Glutamatergic neuron (in vitro differentiated cells): ENCODE measurements around the gene PSMB2. TPM values are rescaled to one million over a fixed set of nuclear protein-coding genes. Genes with fewer than 3 reads are reported as not detected.

Experiments used
- DNase-seq: peaks from one replicate; pipeline ENCODE4 v3.0.0; 2022
- H3K27ac Mint-ChIP-seq: one replicate; pipeline ENCODE4 v1.8.0; 2020; ENCODE audit warnings: mild to moderate bottlenecking, mixed read lengths, inconsistent platforms; ENCODE audit not compliant: unreplicated experiment
- H3K27me3 Mint-ChIP-seq: one replicate; pipeline ENCODE4 v1.8.0; 2020; ENCODE audit warnings: mild to moderate bottlenecking, moderate library complexity, mixed read lengths, inconsistent platforms; ENCODE audit not compliant: unreplicated experiment
- H3K36me3 Mint-ChIP-seq: one replicate; pipeline ENCODE4 v1.8.0; 2020; ENCODE audit warnings: mild to moderate bottlenecking, mixed read lengths, inconsistent platforms; ENCODE audit not compliant: unreplicated experiment
- H3K4me1 Mint-ChIP-seq: one replicate; pipeline ENCODE4 v1.8.0; 2020; ENCODE audit warnings: mild to moderate bottlenecking, low read depth, mixed read lengths, inconsistent platforms; ENCODE audit not compliant: unreplicated experiment
- H3K4me3 Mint-ChIP-seq: one replicate; pipeline ENCODE4 v1.8.0; 2020; ENCODE audit warnings: mild to moderate bottlenecking, mixed read lengths, inconsistent platforms; ENCODE audit not compliant: unreplicated experiment
- H3K9me3 Mint-ChIP-seq: one replicate; pipeline ENCODE4 v1.8.0; 2020; ENCODE audit warnings: mild to moderate bottlenecking, moderate library complexity, mixed read lengths, inconsistent platforms; ENCODE audit not compliant: unreplicated experiment
- total RNA-seq: library from RNA; stranded (reverse); fragmentation: NEBNext Ultra II Directional; extraction: Animal tissue kit (Norgen Biotek cat#: 25700); gene quantifications from one replicate; pipeline ENCODE4 v1.2.1, GENCODE V29; 2021; ENCODE audit not compliant: unreplicated experiment
- TF ChIP-seq, protein P1 (sequence below): fragments of 200-600 bp; sonication (generic); IDR thresholded peaks from one replicate; pipeline ENCODE4 v1.5.0; 2021; ENCODE audit not compliant: partially characterized antibody, unreplicated experiment

PSMB2 gene
- total RNA-seq, 1 donor from 2014 or later = 85.8 TPM

DNA sequence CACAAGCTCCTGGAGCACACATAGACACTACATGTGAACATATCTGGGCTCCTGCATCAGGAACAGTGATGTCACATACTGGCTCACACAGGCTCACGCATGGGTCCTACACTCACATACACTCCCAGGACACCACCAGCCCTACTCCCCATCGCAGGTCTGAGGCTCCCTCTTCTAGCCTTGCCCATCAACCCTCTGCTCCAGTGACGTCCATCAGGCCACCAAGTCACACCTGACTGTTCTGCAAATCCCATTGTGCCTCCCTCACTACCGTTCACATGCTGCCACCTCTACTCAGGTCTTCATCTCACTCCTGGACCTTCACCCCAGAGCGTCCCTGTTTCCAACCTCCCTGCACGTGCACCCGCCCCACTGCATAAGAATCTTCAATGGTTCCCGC is 50.1 kb downstream of the PSMB2 start:
- H3K9me3 Mint-ChIP-seq = peaks cover 3% of the 10 kb centered on the region
- peaks cover 8% of the 10 kb centered on the region for H3K27me3 Mint-ChIP-seq
- H3K27ac Mint-ChIP-seq = no peak overlapping the region
- DNase-seq = no peak
- H3K36me3 Mint-ChIP-seq = no peaks in the 10 kb centered on the region
- H3K4me3 Mint-ChIP-seq = no peak overlapping the region
- peaks cover 2% of the 10 kb centered on the region for H3K4me1 Mint-ChIP-seq
- TF ChIP-seq, protein P1, sequence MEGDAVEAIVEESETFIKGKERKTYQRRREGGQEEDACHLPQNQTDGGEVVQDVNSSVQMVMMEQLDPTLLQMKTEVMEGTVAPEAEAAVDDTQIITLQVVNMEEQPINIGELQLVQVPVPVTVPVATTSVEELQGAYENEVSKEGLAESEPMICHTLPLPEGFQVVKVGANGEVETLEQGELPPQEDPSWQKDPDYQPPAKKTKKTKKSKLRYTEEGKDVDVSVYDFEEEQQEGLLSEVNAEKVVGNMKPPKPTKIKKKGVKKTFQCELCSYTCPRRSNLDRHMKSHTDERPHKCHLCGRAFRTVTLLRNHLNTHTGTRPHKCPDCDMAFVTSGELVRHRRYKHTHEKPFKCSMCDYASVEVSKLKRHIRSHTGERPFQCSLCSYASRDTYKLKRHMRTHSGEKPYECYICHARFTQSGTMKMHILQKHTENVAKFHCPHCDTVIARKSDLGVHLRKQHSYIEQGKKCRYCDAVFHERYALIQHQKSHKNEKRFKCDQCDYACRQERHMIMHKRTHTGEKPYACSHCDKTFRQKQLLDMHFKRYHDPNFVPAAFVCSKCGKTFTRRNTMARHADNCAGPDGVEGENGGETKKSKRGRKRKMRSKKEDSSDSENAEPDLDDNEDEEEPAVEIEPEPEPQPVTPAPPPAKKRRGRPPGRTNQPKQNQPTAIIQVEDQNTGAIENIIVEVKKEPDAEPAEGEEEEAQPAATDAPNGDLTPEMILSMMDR = no peak

DNA sequence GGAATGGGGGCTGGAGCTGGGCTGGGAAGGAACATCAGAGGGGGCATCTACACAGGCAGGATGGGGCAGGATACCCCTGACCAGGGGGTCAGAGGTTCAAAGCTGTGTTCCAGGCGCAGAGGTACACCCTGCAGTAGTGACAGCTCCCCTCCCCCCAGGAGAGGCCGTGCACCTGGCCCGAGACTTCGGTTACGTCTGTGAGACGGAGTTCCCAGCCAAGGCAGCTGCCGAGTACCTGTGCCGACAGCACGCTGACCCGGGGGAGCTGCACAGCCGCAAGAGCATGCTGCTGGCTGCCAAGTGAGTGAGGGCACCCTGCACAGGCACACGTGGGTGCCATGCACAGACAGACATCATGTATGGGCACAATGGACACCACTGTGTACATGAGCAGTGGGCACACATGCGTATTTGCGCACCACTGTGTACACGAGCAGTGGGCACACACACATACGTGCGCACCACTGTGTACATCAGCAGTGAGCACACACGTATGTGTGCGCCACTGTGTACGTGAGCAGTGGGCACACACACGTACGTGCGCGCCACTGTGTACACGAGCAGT is 50.8 kb downstream of the PSMB2 start:
- H3K4me1 Mint-ChIP-seq = peaks cover 2% of the 10 kb centered on the region
- peaks cover 8% of the 10 kb centered on the region for H3K27me3 Mint-ChIP-seq
- peaks cover 3% of the 10 kb centered on the region for H3K9me3 Mint-ChIP-seq
- no peak overlapping the region for H3K27ac Mint-ChIP-seq
- TF ChIP-seq, protein P1 = no peak
- no peak for DNase-seq
- H3K36me3 Mint-ChIP-seq = no peaks in the 10 kb centered on the region
- H3K4me3 Mint-ChIP-seq = no peak overlapping the region

DNA sequence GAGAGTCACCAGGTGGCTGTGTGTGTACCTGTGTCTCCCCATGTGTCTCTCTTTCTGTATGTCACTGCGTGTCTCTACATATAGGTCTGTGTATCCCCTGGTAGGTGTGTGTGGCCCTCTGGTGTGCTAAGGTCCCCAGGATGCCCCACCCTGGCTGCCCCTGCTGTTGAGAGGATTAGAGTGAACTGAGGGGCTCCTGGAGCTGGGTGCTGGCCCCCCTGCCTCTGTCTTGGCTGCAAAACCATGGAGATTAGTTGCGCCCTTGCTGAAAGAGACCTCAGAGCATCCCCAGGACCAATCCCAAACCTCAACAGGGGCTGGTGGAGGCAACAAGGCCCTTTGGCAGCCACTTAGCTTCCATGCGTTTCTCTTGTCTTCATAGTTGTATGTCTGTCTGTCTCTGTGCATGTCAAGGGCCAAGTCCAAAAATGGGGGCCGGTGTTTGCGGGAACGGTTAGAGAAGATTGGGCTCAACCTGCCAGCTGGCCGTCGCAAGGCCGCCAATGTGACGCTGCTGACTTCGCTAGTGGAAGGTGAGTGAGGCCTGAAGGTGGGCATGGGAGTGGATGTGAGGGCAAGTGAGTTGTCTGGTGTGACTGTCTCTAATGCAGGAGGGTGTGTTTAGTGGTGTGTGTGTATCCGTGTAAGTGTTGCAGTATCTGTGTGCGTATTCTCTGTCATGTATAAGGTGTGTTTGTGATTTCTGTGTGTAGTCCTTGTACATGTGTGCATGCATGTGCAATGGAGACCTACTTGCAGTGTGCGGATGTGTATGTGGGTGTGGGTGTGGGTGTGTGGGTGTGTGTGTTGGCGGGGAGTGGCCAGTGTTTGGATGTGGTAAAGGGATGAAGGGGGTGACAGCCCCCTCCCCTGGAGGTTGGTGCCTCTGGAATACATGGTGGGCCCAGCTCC is 51.6 kb downstream of the PSMB2 start:
- DNase-seq = no peak
- H3K4me1 Mint-ChIP-seq = peaks cover 2% of the 10 kb centered on the region
- peaks cover 8% of the 10 kb centered on the region for H3K27me3 Mint-ChIP-seq
- H3K9me3 Mint-ChIP-seq = peaks cover 3% of the 10 kb centered on the region
- H3K36me3 Mint-ChIP-seq = no peaks in the 10 kb centered on the region
- H3K4me3 Mint-ChIP-seq = no peak overlapping the region
- TF ChIP-seq, protein P1 = no peak
- H3K27ac Mint-ChIP-seq = no peak overlapping the region

DNA sequence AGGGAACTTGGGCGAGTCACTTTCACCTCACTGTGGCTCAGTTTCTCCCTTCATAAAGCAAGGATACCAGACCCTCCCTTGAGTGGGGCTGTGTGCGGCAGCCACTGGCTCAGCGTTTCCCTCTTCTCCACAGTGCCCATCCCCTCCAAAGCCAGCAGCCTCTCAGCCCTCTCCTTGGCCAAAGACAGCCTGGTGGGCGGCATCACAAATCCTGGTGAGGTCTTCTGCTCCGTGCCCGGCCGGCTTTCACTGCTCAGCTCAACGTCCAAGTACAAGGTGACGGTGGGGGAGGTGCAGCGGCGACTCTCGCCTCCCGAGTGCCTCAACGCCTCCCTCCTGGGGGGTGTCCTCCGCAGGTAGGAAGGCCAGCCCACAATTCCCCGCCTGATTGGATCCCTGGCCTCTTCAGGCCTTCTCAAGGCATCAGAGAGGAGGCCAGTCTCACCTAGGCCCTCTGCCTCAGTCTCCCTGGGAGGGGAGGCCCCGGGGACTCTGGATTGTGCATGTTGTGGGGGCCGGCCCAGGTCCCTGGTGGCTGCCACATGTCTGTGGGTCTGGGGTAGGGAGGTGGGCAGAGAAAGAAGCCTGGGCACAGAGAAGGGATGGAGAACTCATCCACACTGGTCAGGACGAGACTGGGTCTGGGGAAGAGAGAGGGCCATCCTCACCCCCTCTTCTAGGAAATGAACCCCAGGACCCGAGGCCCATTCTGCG is 53.0 kb downstream of the PSMB2 start:
- Mint-ChIP-seq H3K27me3 (peaks cover 8% of the 10 kb centered on the region), H3K27ac (no peak overlapping the region), H3K36me3 (no peaks in the 10 kb centered on the region), H3K4me1 (peaks cover 2% of the 10 kb centered on the region), H3K4me3 (no peak overlapping the region), H3K9me3 (peaks cover 3% of the 10 kb centered on the region)
- no peak for DNase-seq
- TF ChIP-seq, protein P1 = no peak
